Osteoblast (primary cell): ENCODE measurements around the gene MLN. TPM values are rescaled to one million over a fixed set of nuclear protein-coding genes. Genes with fewer than 3 reads are reported as not detected.

Experiments used
- DNase-seq: peaks from one replicate; pipeline ENCODE4 v3.0.0; 2011; ENCODE audit warnings: low spot score, mixed read lengths; ENCODE audit not compliant: insufficient read length; ENCODE audit errors: missing footprints
- H2AFZ ChIP-seq: 2 replicates; pipeline ENCODE4 v1.6.0; 2011; ENCODE audit warnings: mild to moderate bottlenecking, low read length
- H3K27ac ChIP-seq: 2 replicates; pipeline ENCODE4 v1.5.1; 2011; ENCODE audit warnings: mild to moderate bottlenecking, low read depth, low read length, moderate library complexity
- H3K27me3 ChIP-seq: 2 replicates; pipeline ENCODE4 v1.6.0; 2012; ENCODE audit warnings: mild to moderate bottlenecking, control low read depth, inconsistent platforms, low read length, moderate library complexity; ENCODE audit not compliant: insufficient read depth
- H3K36me3 ChIP-seq: 2 replicates; pipeline ENCODE4 v1.5.1; 2011; ENCODE audit warnings: mild to moderate bottlenecking, low read length, control low read depth, moderate library complexity; ENCODE audit not compliant: insufficient read depth
- H3K4me1 ChIP-seq: 2 replicates; pipeline ENCODE4 v1.5.1; 2011; ENCODE audit warnings: mild to moderate bottlenecking, low read length, control low read depth, moderate library complexity; ENCODE audit not compliant: insufficient read depth
- H3K4me2 ChIP-seq: 2 replicates; pipeline ENCODE4 v1.6.0; 2011; ENCODE audit warnings: mild to moderate bottlenecking, low read length; ENCODE audit not compliant: insufficient read depth
- H3K4me3 ChIP-seq: fragments of 200-600 bp; sonication (generic); 3 replicates; pipeline ENCODE4 v1.5.1; 2012; ENCODE audit warnings: mild to moderate bottlenecking, low read length, inconsistent platforms; ENCODE audit not compliant: insufficient read depth
- H3K79me2 ChIP-seq: 2 replicates; pipeline ENCODE4 v1.6.0; 2012; ENCODE audit warnings: mild to moderate bottlenecking, low read length, control low read depth, inconsistent platforms; ENCODE audit not compliant: insufficient read depth
- H3K9me3 ChIP-seq: 2 replicates; pipeline ENCODE4 v1.5.1; 2011; ENCODE audit warnings: low read depth, low read length, control low read depth
- H4K20me1 ChIP-seq: 2 replicates; pipeline ENCODE4 v1.6.0; 2012; ENCODE audit warnings: mild to moderate bottlenecking, low read length, control low read depth; ENCODE audit not compliant: insufficient read depth
- total RNA-seq: library from RNA; depleted of rRNA; stranded (reverse); fragments of >200 nt; gene quantifications from 2 replicates; pipeline ENCODE4 v1.2.3, GENCODE V29; 2012
- TF ChIP-seq, protein P1 (sequence below): IDR thresholded peaks from 2 replicates; pipeline ENCODE4 v1.5.1; 2011; ENCODE audit warnings: mild to moderate bottlenecking, low read depth, low read length, moderate library complexity; ENCODE audit errors: extremely low read depth

The MLN gene
- total RNA-seq, 1 donor = not detected

DNA sequence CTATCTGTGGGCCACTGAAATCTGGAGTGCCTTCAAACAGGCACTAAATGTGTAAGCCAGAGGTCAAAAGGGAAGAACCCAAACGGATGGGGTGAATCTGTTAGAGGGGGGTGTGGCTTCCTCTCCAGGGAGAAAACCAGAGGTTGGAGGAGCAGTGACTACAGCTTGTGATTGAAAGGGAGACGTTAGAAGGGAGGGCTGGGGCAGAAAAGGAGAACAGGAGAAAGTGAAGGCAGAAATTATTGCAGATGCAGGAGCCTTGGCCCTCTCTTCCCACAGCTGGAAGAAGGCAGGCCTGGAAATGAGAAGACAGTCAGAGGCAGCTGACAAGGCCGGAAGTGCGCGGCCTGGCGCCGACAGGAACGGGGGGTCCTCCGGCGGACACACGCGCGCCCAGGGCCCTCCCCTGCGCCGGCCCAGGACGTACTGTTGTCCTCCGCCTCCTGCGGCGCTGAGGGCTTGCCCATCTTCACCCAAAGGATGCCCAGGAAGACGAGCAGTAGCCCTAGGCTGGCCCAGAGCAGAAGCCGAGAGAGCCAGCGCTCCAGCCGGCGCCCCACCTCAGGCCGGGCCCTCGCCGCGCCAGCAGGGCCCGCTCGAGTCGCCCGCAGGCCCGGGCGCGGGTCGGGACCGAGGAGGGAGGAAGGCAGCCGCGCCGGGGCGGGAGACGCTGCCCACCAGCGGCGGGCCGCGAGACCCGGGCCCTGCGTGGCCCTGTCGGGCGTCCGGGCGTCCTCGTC, 15.7 kb downstream of the MLN start:
- H3K9me3 ChIP-seq = no peaks in the 10 kb centered on the region
- H3K27me3 ChIP-seq = no peaks in the 10 kb centered on the region
- peaks cover 28% of the 10 kb centered on the region for H3K36me3 ChIP-seq
- TF ChIP-seq, protein P1, sequence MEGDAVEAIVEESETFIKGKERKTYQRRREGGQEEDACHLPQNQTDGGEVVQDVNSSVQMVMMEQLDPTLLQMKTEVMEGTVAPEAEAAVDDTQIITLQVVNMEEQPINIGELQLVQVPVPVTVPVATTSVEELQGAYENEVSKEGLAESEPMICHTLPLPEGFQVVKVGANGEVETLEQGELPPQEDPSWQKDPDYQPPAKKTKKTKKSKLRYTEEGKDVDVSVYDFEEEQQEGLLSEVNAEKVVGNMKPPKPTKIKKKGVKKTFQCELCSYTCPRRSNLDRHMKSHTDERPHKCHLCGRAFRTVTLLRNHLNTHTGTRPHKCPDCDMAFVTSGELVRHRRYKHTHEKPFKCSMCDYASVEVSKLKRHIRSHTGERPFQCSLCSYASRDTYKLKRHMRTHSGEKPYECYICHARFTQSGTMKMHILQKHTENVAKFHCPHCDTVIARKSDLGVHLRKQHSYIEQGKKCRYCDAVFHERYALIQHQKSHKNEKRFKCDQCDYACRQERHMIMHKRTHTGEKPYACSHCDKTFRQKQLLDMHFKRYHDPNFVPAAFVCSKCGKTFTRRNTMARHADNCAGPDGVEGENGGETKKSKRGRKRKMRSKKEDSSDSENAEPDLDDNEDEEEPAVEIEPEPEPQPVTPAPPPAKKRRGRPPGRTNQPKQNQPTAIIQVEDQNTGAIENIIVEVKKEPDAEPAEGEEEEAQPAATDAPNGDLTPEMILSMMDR = no peak
- peaks cover 57% of the 10 kb centered on the region for H3K79me2 ChIP-seq
- H4K20me1 ChIP-seq = peaks cover 42% of the 10 kb centered on the region
- peak overlapping the region; percentile 90 for H3K4me2 ChIP-seq
- peak; percentile 93 for DNase-seq
- H3K27ac ChIP-seq = peak overlapping the region; percentile 87
- H3K4me1 ChIP-seq = peaks cover 49% of the 10 kb centered on the region
- peak overlapping the region; percentile 84 for H3K4me3 ChIP-seq
- H2AFZ ChIP-seq = peak overlapping the region; percentile 2

DNA sequence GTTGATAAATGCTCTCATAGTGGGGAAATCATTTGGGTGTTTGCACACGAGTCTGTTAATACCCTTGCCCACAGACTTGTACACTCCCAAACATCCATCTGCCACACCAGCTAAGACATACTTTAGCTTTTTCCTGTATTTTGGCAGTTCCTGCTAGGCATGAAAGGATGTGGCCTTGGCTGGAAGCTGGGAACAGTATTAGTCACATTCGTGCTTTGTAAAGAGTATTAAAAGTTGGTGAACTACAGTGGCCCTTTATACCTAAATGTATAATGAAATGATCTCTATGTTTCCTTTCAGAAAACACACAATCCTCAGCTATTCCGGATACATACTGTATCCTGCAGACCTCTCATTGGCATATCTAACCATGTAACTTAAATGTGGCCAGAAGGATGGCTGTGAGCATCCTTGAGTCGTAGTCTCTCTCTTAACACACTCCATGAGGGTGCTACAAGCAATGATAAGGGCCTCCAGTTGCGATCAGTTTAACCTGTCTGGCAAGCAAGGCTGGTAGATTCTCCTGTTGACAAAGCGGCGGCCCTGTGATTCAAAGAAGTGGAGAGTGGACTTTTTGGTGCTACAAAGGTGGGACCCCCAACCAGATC, 16.4 kb downstream of the MLN start:
- peak overlapping the region; percentile 87 for H3K27ac ChIP-seq
- no peaks in the 10 kb centered on the region for H3K27me3 ChIP-seq
- peak overlapping the region; percentile 84 for H3K4me3 ChIP-seq
- peaks cover 63% of the 10 kb centered on the region for H3K79me2 ChIP-seq
- peak; percentile 95 for DNase-seq
- peaks cover 49% of the 10 kb centered on the region for H3K4me1 ChIP-seq
- no peak overlapping the region for H2AFZ ChIP-seq
- H4K20me1 ChIP-seq = peaks cover 49% of the 10 kb centered on the region
- H3K36me3 ChIP-seq = peaks cover 34% of the 10 kb centered on the region
- TF ChIP-seq, protein P1 = no peak
- H3K4me2 ChIP-seq = peak overlapping the region; percentile 90
- H3K9me3 ChIP-seq = no peaks in the 10 kb centered on the region

DNA sequence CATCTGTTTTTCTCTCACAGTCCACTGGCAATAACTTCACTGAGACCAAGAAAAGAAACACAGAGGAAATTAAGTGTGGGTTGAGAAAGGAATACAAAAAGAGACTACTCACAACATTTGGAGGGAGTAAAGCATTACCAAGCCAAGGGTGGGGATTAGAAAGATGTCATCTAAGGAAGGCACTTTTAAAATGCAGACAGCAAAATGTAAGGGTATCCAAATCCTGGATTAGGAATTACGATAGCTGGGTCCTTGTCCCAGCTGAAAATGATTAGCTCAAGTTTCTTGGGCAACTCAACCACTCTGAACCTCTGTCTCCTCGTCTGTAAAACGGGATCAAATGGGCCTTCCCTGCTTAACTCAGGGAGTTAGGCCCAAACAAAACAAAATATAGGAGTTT, 17.1 kb downstream of the MLN start:
- Histone ChIP-seq H3K27me3 (no peaks in the 10 kb centered on the region), H4K20me1 (peaks cover 55% of the 10 kb centered on the region), H3K4me3 (peak overlapping the region; percentile 84), H3K9me3 (no peaks in the 10 kb centered on the region), H3K79me2 (peaks cover 70% of the 10 kb centered on the region), H2AFZ (no peak overlapping the region), H3K4me1 (peaks cover 55% of the 10 kb centered on the region), H3K4me2 (peak overlapping the region; percentile 90), H3K36me3 (peaks cover 41% of the 10 kb centered on the region), H3K27ac (peak overlapping the region; percentile 87)
- peak; percentile 80 for DNase-seq
- TF ChIP-seq, protein P1 = no peak

DNA sequence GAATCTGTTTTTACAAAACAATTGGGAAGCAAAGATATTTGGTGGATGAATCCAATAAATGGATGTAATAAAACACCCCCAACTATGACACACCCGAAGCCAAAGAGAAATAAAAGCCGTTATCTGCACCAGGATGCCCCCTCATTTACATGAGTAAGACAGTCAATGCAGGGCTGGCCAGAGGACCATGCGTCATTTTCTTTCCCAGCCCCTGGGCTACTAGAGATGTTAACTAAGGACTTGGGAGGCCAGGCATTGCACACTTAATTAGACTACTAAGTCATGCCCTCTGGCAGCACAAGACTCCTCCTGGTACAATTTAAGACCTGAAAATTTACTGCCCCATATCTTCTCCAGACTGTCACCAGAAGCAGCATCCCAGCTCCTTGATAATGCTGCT, 18.0 kb downstream of the MLN start:
- Histone ChIP-seq H2AFZ (no peak overlapping the region), H3K4me3 (no peak overlapping the region), H4K20me1 (peaks cover 65% of the 10 kb centered on the region), H3K27ac (peak overlapping the region; percentile 87), H3K4me2 (peak overlapping the region; percentile 90), H3K4me1 (peaks cover 62% of the 10 kb centered on the region), H3K36me3 (peaks cover 47% of the 10 kb centered on the region), H3K79me2 (peaks cover 75% of the 10 kb centered on the region), H3K9me3 (no peaks in the 10 kb centered on the region), H3K27me3 (no peaks in the 10 kb centered on the region)
- peak; percentile 98 for DNase-seq
- TF ChIP-seq, protein P1 = no peak
